ENCODE data around the gene CX3CR1. TPM values are rescaled to one million over a fixed set of nuclear protein-coding genes. Genes with fewer than 3 reads are reported as not detected.
"Not testable (repeated sequence)": the region's sequence is repeated elsewhere in the genome, so short reads cannot be mapped to it uniquely, and the experiment has no call there.

Gene CX3CR1
- 5.7 TPM for total RNA-seq

GRCh38 chr3:39279745-39280517, at the start of gene CX3CR1:
Gene CX3CR1 (minus strand): TSS chr3:39280036. CDS start chr3:39266509, 13,527 bp downstream.
- H3K4me3 ChIP-seq (ENCODE audit: low read length) = peak within 1 kb of the TSS; percentile 45
- no peaks in the 10 kb centered on the region for H3K27me3 ChIP-seq (ENCODE audit: insufficient read depth, low read length)
- H3K9me3 ChIP-seq (ENCODE audit: low read depth, low read length) = no peaks in the 10 kb centered on the region
- peaks cover 70% of the 10 kb centered on the region for H3K4me1 ChIP-seq (ENCODE audit: insufficient read depth, low read length)

GRCh38 chr3:39329493-39329892, 49.7 kb upstream of the CX3CR1 start, which contains the start of gene CCR8:
Gene CCR8 (plus strand): TSS chr3:39329709. CDS start chr3:39332332, 2,623 bp downstream.
- Histone ChIP-seq H3K9me3 (ENCODE audit: low read depth, low read length) (no peaks in the 10 kb centered on the region), H3K27me3 (ENCODE audit: insufficient read depth, low read length) (no peaks in the 10 kb centered on the region), H3K4me1 (ENCODE audit: insufficient read depth, low read length) (no peaks in the 10 kb centered on the region), H3K4me3 (ENCODE audit: low read length) (peak within 1 kb of the TSS; percentile 13)

GRCh38 chr3:39327746-39328349, 48.0 kb upstream of the CX3CR1 start:
- H3K27me3 ChIP-seq (ENCODE audit: insufficient read depth, low read length) = no peaks in the 10 kb centered on the region
- no peak overlapping the region for H3K4me3 ChIP-seq (ENCODE audit: low read length)
- no peaks in the 10 kb centered on the region for H3K4me1 ChIP-seq (ENCODE audit: insufficient read depth, low read length)
- H3K9me3 ChIP-seq (ENCODE audit: low read depth, low read length) = no peaks in the 10 kb centered on the region

GRCh38 chr3:39327053-39327745, 47.4 kb upstream of the CX3CR1 start:
- Histone ChIP-seq H3K27me3 (ENCODE audit: insufficient read depth, low read length) (no peaks in the 10 kb centered on the region), H3K4me1 (ENCODE audit: insufficient read depth, low read length) (no peaks in the 10 kb centered on the region), H3K4me3 (ENCODE audit: low read length) (no peak overlapping the region), H3K9me3 (ENCODE audit: low read depth, low read length) (no peaks in the 10 kb centered on the region)

GRCh38 chr3:39325236-39325635, 45.4 kb upstream of the CX3CR1 start:
- Histone ChIP-seq H3K9me3 (ENCODE audit: low read depth, low read length) (no peaks in the 10 kb centered on the region), H3K4me1 (ENCODE audit: insufficient read depth, low read length) (no peaks in the 10 kb centered on the region)

GRCh38 chr3:39323494-39323893, 43.7 kb upstream of the CX3CR1 start:
- H3K9me3 ChIP-seq (ENCODE audit: low read depth, low read length) = no peaks in the 10 kb centered on the region
- H3K27me3 ChIP-seq (ENCODE audit: insufficient read depth, low read length) = no peaks in the 10 kb centered on the region
- no peaks in the 10 kb centered on the region for H3K4me1 ChIP-seq (ENCODE audit: insufficient read depth, low read length)
- no peak overlapping the region for H3K4me3 ChIP-seq (ENCODE audit: low read length)

More at GRCh38 chr3:39325236-39325635, 45.4 kb upstream of the CX3CR1 start:
- H3K4me3 ChIP-seq (ENCODE audit: low read length) = no peak overlapping the region
- H3K27me3 ChIP-seq (ENCODE audit: insufficient read depth, low read length) = no peaks in the 10 kb centered on the region

GRCh38 chr3:39322936-39323335, 43.1 kb upstream of the CX3CR1 start:
- H3K9me3 ChIP-seq (ENCODE audit: low read depth, low read length) = no peaks in the 10 kb centered on the region
- H3K4me3 ChIP-seq (ENCODE audit: low read length) = no peak overlapping the region
- H3K4me1 ChIP-seq (ENCODE audit: insufficient read depth, low read length) = no peaks in the 10 kb centered on the region
- no peaks in the 10 kb centered on the region for H3K27me3 ChIP-seq (ENCODE audit: insufficient read depth, low read length)

- H3K4me1 ChIP-seq (ENCODE audit: insufficient read depth, low read length) = not testable (repeated sequence)
Observed at GRCh38 chr3:39322209-39322715, 42.4 kb upstream of the CX3CR1 start.

GRCh38 chr3:39321574-39321983, 41.7 kb upstream of the CX3CR1 start:
- H3K4me1 ChIP-seq (ENCODE audit: insufficient read depth, low read length); H3K4me3 ChIP-seq (ENCODE audit: low read length); H3K9me3 ChIP-seq (ENCODE audit: low read depth, low read length); H3K27me3 ChIP-seq (ENCODE audit: insufficient read depth, low read length): not testable (repeated sequence)

More at GRCh38 chr3:39322209-39322715, 42.4 kb upstream of the CX3CR1 start:
- not testable (repeated sequence) for H3K9me3 ChIP-seq (ENCODE audit: low read depth, low read length); H3K27me3 ChIP-seq (ENCODE audit: insufficient read depth, low read length); H3K4me3 ChIP-seq (ENCODE audit: low read length)

GRCh38 chr3:39319249-39319648, 39.4 kb upstream of the CX3CR1 start:
- no peaks in the 10 kb centered on the region for H3K4me1 ChIP-seq (ENCODE audit: insufficient read depth, low read length)
- no peaks in the 10 kb centered on the region for H3K9me3 ChIP-seq (ENCODE audit: low read depth, low read length)
- H3K4me3 ChIP-seq (ENCODE audit: low read length) = no peak overlapping the region
- H3K27me3 ChIP-seq (ENCODE audit: insufficient read depth, low read length) = no peaks in the 10 kb centered on the region

- Histone ChIP-seq H3K4me1 (ENCODE audit: insufficient read depth, low read length) (no peaks in the 10 kb centered on the region), H3K4me3 (ENCODE audit: low read length) (no peak overlapping the region), H3K9me3 (ENCODE audit: low read depth, low read length) (no peaks in the 10 kb centered on the region), H3K27me3 (ENCODE audit: insufficient read depth, low read length) (no peaks in the 10 kb centered on the region)
Observed at GRCh38 chr3:39318301-39318700, 38.5 kb upstream of the CX3CR1 start.

GRCh38 chr3:39317571-39318169, 37.8 kb upstream of the CX3CR1 start:
- Histone ChIP-seq H3K9me3 (ENCODE audit: low read depth, low read length) (no peaks in the 10 kb centered on the region), H3K4me3 (ENCODE audit: low read length) (no peak overlapping the region), H3K27me3 (ENCODE audit: insufficient read depth, low read length) (no peaks in the 10 kb centered on the region), H3K4me1 (ENCODE audit: insufficient read depth, low read length) (no peaks in the 10 kb centered on the region)

- no peaks in the 10 kb centered on the region for H3K4me1 ChIP-seq (ENCODE audit: insufficient read depth, low read length)
Observed at GRCh38 chr3:39315420-39315819, 35.6 kb upstream of the CX3CR1 start.

GRCh38 chr3:39313289-39313688, 33.5 kb upstream of the CX3CR1 start:
- no peaks in the 10 kb centered on the region for H3K27me3 ChIP-seq (ENCODE audit: insufficient read depth, low read length)
- H3K4me3 ChIP-seq (ENCODE audit: low read length) = no peak overlapping the region
- no peaks in the 10 kb centered on the region for H3K9me3 ChIP-seq (ENCODE audit: low read depth, low read length)
- no peaks in the 10 kb centered on the region for H3K4me1 ChIP-seq (ENCODE audit: insufficient read depth, low read length)

More at GRCh38 chr3:39315420-39315819, 35.6 kb upstream of the CX3CR1 start:
- H3K27me3 ChIP-seq (ENCODE audit: insufficient read depth, low read length) = no peaks in the 10 kb centered on the region
- H3K9me3 ChIP-seq (ENCODE audit: low read depth, low read length) = no peaks in the 10 kb centered on the region
- H3K4me3 ChIP-seq (ENCODE audit: low read length) = no peak overlapping the region

GRCh38 chr3:39302178-39302577, 22.3 kb upstream of the CX3CR1 start:
- Histone ChIP-seq H3K27me3 (ENCODE audit: insufficient read depth, low read length) (peaks cover 9% of the 10 kb centered on the region), H3K4me1 (ENCODE audit: insufficient read depth, low read length) (no peaks in the 10 kb centered on the region), H3K4me3 (ENCODE audit: low read length) (no peak overlapping the region), H3K9me3 (ENCODE audit: low read depth, low read length) (peaks cover 34% of the 10 kb centered on the region)

Measured in mononuclear cell (primary cell).